IPS-15b (cell line): ENCODE measurements around the gene AKAP8.

Experiments
- H3K27me3 ChIP-seq: one replicate; pipeline ENCODE4 v1.6.1; 2013; ENCODE audit warnings: low read length; ENCODE audit not compliant: control insufficient read depth, insufficient read depth
- H3K36me3 ChIP-seq: one replicate; pipeline ENCODE4 v1.6.1; 2013; ENCODE audit warnings: low read length; ENCODE audit not compliant: control insufficient read depth, insufficient read depth
- H3K4me1 ChIP-seq: one replicate; pipeline ENCODE4 v1.6.1; 2013; ENCODE audit warnings: mild to moderate bottlenecking, low read length; ENCODE audit not compliant: control insufficient read depth, insufficient read depth
- H3K4me3 ChIP-seq: one replicate; pipeline ENCODE4 v1.5.1; 2013; ENCODE audit warnings: low read depth, low read length
- H3K9ac ChIP-seq: one replicate; pipeline ENCODE4 v1.6.1; 2013; ENCODE audit warnings: low read depth, mild to moderate bottlenecking, low read length
- H3K9me3 ChIP-seq: one replicate; pipeline ENCODE4 v1.6.1; 2013; ENCODE audit warnings: mild to moderate bottlenecking, low read length; ENCODE audit not compliant: control insufficient read depth, insufficient read depth

Gene AKAP8

GRCh38 chr19:15379083-15379998 lies at the start of gene AKAP8:
Gene AKAP8, minus strand, starts transcription at chr19:15379787. Its CDS starts 56 bp downstream, at chr19:15379731.
- Histone ChIP-seq H3K27me3 (no peaks in the 10 kb centered on the region), H3K36me3 (peaks cover 16% of the 10 kb centered on the region), H3K4me3 (peak within 1 kb of the TSS; percentile 99), H3K9me3 (no peaks in the 10 kb centered on the region), H3K4me1 (peaks cover 6% of the 10 kb centered on the region), H3K9ac (peak within 1 kb of the TSS; percentile 95)

DNA sequence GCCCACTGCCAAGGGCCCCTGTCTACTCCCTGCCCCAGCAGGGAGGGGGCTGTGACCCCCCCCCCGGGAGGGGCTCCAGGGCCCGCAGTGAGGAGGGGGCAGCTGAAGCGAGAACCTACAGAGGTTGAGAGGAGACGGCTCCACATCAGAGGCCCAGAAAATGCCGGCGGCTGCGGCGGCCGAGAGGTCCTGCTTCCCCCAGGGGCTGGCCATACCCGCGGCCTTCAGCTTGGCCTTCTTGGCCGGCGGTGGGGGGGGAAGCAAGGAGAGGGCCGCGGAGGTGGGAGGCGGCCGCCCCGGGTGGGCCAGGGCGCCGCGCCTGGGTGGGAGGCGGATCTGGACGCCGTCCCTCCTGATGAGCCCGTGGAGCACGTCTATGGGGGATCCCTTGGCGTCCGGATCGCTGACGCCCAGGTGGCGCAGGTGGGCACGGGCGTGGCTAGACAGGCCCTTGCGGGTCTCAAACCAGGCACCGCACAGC lies 48.4 kb upstream of the AKAP8 start:
- H3K9ac ChIP-seq = no peak overlapping the region
- H3K9me3 ChIP-seq = no peaks in the 10 kb centered on the region
- H3K36me3 ChIP-seq = peaks cover 38% of the 10 kb centered on the region

GRCh38 chr19:15427350-15427700 lies 47.7 kb upstream of the AKAP8 start:
- no peaks in the 10 kb centered on the region for H3K4me1 ChIP-seq
- H3K9ac ChIP-seq = no peak overlapping the region
- no peaks in the 10 kb centered on the region for H3K27me3 ChIP-seq
- H3K36me3 ChIP-seq = peaks cover 44% of the 10 kb centered on the region
- no peaks in the 10 kb centered on the region for H3K9me3 ChIP-seq
- no peak overlapping the region for H3K4me3 ChIP-seq

More for the DNA sequence above, 48.4 kb upstream of the AKAP8 start:
- H3K4me3 ChIP-seq = no peak overlapping the region
- H3K27me3 ChIP-seq = no peaks in the 10 kb centered on the region
- H3K4me1 ChIP-seq = no peaks in the 10 kb centered on the region

DNA sequence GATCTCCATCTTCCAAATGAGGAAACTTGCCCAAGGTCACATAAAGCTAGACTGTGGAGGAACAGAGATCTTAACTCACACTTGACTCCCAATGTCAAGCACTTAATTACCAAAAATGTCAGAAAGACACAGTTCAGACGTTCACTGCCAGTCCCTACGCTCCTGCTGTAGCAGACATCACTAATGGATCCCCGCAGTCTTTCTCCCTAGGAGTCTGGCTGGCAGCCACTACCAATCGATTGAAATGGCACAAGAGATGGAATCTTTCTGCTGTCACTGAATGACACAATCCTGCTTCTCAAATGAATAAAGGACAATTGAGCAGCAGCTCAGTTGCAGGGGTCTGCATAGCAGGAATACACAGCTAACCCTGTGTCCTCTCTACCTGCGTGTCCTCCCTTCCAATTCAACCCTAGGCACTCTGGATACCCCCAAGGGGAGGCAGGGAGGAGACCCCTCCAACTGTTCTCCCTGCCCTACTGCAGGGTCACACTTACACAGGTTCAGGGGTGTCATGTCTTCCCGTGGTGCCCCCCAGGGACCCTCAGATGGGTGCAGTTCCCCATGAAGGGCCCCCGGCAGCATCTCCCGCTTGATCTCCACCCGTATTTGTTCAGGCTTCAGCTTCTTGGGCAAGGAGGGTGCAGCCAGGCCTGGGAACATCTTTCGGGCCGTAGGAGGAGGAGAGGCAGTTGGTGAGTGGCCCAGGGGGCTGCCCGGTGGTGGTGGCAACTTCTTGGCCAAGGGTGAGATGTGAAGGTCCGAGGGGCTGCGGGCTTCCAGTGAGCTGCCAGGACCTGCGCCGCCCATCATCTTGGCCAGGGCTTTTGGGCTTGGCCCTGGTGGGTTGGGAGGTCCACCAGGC lies 47.1 kb upstream of the AKAP8 start:
- H3K9ac ChIP-seq = no peak overlapping the region
- no peak overlapping the region for H3K4me3 ChIP-seq
- H3K36me3 ChIP-seq = peaks cover 44% of the 10 kb centered on the region
- no peaks in the 10 kb centered on the region for H3K9me3 ChIP-seq
- no peaks in the 10 kb centered on the region for H3K4me1 ChIP-seq
- no peaks in the 10 kb centered on the region for H3K27me3 ChIP-seq

DNA sequence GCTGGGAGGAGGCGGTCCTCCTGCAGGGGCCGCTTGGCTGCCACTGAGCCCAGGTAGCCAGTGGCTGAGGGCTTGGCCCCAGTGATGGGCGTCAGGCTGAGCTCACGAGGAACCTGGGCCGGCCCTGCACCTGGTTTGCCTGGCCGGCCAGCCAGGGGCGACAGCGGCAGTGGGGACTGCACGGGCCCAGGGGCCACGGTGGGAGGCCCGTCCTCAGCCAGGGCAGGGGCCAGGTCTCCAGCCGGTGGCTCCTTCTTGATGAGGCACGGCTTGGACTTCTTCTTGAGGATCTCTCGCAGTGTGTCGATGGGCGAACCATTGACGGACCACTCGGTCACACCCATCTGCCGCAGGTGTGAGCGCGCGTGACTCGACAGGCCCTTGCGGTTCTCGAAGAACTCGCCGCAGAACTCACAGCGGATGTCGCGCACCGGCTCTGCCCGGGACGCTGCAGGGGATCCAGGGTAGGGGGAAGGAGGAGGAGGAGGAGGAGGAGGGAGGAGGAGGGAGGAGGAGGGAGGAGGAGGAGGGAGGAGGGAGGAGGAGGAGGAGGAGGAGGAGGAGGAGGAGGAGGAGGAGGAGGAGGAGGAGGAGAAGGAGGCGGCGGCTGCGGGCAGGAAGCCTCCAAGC lies 45.8 kb upstream of the AKAP8 start:
- no peaks in the 10 kb centered on the region for H3K27me3 ChIP-seq
- H3K9ac ChIP-seq = no peak overlapping the region
- no peak overlapping the region for H3K4me3 ChIP-seq
- no peaks in the 10 kb centered on the region for H3K9me3 ChIP-seq
- H3K4me1 ChIP-seq = no peaks in the 10 kb centered on the region
- peaks cover 44% of the 10 kb centered on the region for H3K36me3 ChIP-seq

GRCh38 chr19:15424692-15425272 lies 45.2 kb upstream of the AKAP8 start:
- Histone ChIP-seq H3K36me3 (peaks cover 44% of the 10 kb centered on the region), H3K4me1 (no peaks in the 10 kb centered on the region), H3K9ac (no peak overlapping the region), H3K4me3 (no peak overlapping the region), H3K27me3 (no peaks in the 10 kb centered on the region), H3K9me3 (no peaks in the 10 kb centered on the region)

DNA sequence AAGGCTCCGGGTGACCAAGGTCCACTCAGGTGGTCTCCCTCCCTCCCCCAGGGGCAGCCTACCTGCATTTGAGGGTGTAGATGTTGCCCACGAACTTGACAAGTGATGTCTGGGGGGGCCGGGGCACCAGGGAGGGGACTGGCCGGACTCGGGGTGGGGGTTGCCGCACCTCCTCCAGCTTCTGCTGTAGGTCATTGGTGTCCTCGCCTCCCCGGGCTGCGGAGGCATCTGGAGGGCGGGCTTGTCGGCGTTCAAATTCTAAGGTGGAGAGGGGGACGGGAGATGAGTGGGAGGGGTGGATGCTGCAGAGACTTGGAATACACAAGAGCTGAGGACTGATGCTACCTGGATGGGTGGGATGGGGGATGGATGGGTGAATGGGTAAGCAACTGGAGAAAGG lies 44.5 kb upstream of the AKAP8 start:
- no peak overlapping the region for H3K4me3 ChIP-seq
- no peaks in the 10 kb centered on the region for H3K9me3 ChIP-seq
- peaks cover 44% of the 10 kb centered on the region for H3K36me3 ChIP-seq
- no peak overlapping the region for H3K9ac ChIP-seq
- peaks cover 3% of the 10 kb centered on the region for H3K4me1 ChIP-seq
- H3K27me3 ChIP-seq = no peaks in the 10 kb centered on the region

- Histone ChIP-seq H3K9ac (no peak overlapping the region), H3K9me3 (no peaks in the 10 kb centered on the region), H3K4me3 (no peak overlapping the region), H3K36me3 (peaks cover 41% of the 10 kb centered on the region), H3K27me3 (no peaks in the 10 kb centered on the region), H3K4me1 (peaks cover 3% of the 10 kb centered on the region)
Measured at GRCh38 chr19:15423130-15423529, 43.5 kb upstream of the AKAP8 start.

DNA sequence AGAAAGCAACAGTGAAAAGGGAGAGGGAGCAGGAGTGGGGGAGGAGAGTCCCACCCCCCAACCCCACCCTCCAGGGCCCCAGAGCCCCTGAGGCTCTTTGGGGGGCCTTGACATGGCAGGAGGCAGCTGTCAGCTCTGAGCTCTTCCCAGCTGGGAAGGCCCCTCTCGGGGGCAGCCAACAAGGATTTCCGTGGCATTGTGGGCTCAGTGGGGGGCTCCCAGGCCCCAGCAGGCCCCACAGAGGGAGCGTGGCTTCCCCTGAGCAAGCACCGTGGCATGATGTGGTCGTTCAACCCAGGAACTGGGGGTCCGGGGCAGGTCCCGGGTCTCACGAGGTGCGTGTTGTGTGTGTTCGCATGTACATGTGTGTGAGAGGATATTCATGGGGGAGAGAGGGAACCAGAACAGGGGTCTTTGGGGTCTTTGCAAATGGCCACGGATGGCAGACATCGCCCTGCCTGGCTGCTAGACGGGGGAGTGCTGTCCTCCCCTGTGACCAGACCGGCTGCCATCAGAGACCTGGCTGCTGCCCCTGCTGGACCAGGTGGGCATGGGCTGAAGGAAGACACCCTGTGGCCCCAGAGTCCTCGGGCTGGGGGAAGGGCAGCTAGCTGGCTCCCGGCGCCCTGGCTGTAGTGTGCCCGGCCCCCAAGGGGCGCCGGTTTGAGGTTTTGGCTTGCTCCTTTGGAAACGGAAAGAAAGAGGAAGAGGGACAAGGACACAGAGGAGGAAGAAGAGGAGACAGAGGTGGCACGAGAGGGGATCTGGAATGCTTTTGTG lies 42.9 kb upstream of the AKAP8 start:
- H3K27me3 ChIP-seq = no peaks in the 10 kb centered on the region
- H3K9ac ChIP-seq = no peak overlapping the region
- peaks cover 39% of the 10 kb centered on the region for H3K36me3 ChIP-seq
- H3K9me3 ChIP-seq = no peaks in the 10 kb centered on the region
- peaks cover 5% of the 10 kb centered on the region for H3K4me1 ChIP-seq
- no peak overlapping the region for H3K4me3 ChIP-seq

DNA sequence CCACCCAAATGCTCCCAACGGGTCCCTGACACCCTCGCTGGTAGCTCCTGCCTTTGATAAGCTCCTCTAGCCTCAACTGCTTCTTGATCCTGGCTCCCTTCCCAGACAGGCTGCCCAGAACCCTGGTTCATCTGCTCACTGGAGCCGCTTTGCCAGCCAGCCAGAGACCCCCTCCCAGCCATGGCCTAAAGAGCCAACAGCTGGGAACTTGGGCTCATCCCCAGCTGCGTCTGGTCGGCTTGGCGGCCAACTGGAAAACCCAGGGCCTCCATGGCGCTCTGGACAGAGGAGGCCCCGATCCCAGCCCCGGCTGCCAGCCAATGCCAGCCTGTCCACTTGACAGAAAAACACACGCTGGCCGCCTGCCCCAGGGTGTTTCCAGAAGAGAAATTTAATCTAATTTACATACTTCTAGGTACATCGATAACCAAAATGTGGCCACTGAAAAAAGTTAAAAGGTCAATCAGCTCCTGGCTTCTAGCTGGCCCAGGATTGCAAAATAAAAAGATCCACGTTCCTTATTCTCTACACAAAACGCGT lies 42.2 kb upstream of the AKAP8 start:
- H3K4me3 ChIP-seq = no peak overlapping the region
- no peak overlapping the region for H3K9ac ChIP-seq
- no peaks in the 10 kb centered on the region for H3K9me3 ChIP-seq
- peaks cover 6% of the 10 kb centered on the region for H3K4me1 ChIP-seq
- H3K36me3 ChIP-seq = peaks cover 32% of the 10 kb centered on the region
- H3K27me3 ChIP-seq = no peaks in the 10 kb centered on the region
